Dedifferentiated amniotic fluid mesenchymal stem cell (primary cell): ENCODE data around the gene ACCSL.
A peak's percentile ranks its signal among the peaks of the same experiment; 100 is the strongest.

Source experiments
- DNase-seq: peaks from one replicate; pipeline ENCODE4 v3.0.0-alpha.2; 2016; ENCODE audit errors: extremely low spot score

The ACCSL gene

DNA sequence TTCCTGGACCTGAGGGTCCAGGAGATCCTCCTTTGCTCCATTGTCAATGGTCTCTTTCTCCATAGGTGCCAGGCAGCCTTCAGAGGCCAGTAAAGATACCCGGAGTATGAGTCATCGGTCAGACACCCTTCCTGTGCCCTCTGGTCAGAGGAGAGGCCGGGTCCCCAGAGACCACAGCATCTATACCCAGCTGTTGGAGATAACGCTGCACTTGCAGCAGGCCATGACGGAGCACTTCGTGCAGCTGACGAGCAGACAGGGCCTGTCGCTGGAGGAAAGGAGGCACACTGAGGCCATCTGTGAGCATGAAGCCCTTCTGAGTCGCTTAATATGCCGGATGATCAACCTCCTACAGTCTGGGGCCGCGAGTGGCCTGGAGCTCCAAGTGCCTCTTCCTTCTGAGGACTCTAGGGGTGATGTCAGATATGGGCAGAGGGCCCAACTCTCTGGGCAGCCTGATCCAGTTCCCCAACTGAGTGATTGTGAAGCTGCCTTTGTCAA is at the start of gene ACCSL:
TSS of gene ACCSL (plus strand) at position 51 of the 501 bp plus-strand sequence. CDS start at position 107, 56 bp downstream.
- DNase-seq: no peak

DNA sequence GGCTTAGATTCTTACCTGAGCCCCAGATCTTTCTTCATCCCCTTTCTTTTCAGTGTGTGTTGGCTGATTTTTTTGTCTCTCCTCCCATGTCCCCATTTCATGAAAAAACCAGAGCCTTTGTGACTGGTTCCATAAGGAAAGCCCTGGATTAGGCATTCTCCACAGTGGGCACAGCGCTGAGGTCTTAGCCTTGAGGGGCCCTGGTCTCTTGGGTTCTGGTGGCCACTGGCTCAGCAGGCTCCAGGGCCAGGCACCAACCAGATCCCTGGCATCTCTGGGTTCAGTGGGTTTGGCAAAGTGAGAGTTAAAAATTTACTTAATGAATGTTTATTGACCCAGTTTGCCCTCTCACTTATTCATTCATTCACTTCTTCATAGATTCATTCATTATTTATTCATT is 49.5 kb upstream of the ACCSL start:
- DNase-seq: no peak

DNA sequence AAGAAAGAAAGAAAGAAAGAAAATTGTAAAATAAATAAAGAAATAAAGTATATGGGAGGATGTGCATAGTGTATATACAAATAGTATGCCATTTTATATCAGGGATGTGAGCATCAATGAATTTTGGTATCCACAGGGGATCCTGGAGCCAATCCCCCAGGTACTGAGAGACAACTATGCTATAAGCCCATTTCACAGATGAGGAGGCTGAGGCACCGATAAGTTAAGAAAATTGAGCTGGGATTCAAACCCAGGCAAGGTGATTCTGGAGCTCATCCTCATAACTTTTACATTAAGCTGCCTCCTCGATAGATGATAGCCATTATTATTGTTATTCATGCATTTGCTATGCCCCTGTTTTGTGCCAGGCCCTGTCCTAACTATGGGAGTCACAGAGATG is 47.0 kb upstream of the ACCSL start:
- no peak for DNase-seq

DNA sequence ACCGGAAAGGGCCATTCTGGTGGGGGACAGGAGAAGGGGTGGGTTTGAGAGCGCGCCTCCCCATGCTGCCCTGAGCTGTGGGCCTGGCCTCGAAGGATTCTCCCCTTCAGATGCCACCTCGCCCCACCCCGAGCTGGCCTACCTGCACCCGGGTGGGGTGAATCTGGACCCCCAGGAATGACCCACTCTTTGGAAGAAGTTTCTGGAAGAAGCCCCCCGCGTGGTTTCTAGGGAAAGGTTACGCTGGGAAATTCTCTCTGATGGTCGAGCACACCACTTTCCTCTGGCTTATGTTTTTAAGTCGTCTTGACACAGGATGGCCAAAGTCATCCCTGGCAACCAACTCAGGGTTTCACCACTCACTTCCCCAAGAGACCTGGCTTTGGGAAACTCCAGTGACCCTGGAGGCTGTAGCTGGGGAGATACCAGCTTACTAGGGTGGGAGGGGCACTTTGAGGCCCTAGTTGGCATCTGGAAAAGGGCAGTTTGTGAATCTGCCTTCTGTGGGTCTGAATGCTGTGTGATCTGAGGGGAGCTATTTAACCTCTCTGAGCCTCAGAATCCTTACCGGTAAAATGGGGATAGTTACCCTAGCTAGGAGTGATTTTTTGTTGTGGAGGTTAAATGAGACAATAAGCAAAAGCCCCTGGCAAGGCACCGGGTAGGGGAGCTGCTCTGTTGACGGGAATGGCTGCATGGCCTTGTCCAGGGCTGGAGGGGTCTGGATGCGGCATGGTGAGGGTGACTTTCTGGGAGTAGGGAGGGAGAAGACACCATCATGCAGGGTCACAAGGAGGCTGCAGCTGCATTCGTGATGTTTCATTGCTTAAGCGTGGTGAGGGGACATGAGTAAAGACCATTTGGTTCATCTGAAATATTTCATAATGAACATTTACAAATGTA is 45.3 kb upstream of the ACCSL start:
- no peak for DNase-seq

DNA sequence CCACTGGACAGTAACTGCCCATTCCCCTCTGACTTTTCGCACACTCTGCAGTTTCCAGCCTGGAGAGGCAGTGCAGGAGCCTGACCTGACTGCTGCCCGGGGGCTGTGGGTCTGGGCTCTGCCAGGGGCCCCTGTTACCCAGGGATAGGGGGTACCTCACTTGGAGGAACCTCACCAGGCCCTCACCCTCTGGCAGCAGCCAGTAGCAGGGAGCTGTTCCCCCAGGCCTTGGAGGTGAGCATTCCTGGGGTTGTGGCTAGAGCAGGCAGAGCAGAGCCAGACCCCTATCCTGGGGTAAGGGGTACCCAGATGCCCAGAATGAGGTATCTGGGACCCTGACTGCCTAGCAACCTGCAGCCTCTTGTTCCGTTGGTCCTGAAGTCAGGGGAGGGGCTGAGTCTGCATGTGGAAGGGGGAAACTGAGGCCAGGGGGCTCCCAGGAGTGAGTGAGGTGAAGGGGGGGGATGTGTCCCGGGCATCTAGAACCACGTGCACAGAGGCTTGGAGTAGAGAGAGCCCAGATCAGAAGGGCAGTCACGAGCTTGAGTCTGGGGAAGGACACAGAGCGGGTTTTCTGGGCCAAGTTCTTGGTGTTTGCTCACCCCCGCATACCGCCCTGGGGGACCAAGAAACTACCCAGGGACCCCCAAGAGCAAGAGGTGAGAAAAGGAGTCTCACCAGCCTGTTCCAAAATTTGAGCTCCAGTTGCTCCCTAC is 43.9 kb upstream of the ACCSL start:
- DNase-seq: no peak

DNA sequence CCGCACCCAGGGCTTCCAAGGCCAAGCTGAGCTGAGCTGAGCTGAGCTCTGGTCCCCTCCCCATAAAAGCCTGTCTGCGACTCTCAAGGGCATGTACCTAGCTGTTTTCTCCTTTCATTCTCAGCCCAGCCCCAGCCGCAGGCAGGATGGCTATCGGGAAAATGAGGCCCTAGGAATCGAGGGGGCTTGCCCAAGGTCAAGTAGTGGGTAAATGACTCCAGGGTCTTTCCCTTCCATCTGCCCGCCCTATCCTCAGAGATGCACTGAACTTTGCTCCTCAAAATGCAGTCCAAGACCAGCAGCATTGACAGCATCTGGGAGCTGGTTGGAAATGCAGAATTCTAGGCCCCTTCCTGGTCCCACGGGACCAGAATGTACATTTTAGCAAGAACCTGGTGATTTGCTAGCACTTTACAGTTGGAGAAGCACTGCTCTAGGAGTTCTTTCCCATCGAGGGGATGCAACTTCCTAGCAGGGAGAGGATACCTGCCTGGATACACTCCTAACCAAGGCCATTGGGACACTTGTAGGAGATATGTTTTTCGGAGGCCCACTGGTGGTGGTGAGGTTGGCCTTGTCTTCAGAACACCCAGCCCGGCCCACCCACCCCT is 43.2 kb upstream of the ACCSL start:
- no peak for DNase-seq

DNA sequence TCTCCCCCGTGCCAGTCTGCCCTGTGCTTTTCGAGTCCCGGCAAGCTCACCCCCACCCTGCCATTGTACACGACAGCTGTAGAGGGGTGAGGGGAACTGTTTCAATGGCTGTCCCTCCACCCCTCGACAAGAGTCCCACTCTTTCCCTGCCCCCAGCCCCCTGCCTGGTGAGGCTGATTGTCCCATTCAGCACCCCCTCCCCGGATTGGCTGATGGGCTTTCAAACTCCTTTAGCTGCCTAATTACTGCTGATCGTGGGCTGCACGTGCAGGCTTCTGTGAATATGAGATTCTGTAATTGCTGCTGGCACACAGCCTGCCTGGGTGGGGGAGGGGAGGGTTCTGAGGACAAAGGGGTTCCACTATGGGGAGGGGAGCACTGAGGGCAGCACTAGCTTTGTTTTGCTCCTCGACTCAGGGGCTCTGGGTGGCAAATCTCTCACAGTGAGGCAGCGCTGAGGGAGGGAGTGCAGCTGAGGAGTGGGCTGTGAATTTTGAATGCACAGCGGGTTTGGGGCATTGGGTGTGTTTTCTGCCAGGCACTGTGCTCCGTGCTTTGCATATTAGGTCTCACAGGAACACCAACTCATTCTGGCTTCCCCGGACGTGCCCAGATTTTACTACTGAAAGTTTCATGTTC is 42.6 kb upstream of the ACCSL start:
- no peak for DNase-seq

DNA sequence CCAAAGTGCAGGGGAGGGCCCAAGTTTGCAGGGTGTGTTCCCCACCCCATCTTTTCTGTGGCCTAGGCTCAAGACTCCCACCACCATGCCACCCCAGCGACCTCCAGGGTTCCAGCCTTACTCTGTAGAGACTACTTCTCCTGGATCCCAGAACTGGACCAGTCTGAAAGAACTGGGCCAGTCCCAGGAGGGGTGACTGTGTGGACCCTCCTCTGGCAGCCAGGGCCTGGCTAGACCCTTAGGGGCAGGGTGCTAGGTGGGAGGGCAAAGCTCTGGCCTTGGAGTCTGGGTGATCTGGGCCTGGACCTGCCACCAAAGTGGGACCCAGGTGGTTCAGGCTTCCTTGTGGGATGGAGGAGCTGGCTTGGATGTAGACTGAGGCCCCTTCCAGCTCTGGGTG is 41.8 kb upstream of the ACCSL start:
- DNase-seq: no peak

DNA sequence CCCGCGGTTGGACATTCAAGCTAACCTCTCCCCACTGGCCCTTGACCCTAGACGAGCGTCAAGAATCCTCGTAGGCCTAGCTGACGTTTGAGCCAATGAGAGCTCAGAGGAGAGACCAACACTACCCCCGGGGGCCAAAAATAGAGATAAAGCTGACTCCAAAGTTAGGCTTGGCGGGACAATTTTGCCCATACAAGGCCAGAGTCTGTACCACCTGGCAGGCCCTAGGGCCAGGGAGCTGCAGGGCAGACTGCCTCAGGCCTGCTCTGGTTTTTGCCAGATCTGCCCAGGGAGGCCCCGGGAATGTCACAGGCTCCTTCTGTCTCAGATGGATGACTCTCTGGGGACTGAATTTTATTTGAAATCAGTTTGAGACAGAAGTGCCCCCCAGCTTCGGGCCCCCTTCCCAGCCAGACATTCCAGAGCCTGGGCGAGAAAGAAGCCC is 40.8 kb upstream of the ACCSL start:
- DNase-seq: no peak

DNA sequence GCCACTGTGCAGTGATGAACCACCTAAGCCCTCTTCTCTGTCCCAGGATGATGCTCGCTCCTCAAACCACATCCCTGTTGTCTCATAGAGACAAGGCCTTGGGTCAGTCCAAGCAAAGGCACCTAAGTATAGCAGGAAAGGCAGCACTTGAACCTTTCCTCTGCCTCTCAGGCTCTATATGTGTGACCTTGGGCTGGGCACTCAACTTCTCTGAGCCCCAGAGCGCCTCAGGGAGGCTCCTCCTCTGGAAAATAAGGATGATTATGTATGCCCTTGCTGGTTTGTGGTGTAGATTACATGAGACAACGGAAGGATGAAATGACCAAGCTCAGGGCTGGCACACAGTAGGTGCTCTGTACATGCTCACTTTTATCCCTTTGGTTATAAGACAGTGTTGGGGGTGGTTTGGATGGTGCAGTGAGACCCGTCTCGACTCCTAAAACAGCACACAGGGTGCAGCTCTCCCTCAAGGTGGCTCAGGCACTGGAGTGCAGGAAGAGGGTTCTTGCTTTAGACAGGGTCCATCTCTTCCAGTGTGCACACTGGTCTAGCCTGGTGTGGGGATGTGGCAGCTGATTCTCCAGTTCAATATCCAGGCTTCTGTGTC is 40.2 kb upstream of the ACCSL start:
- DNase-seq: no peak

DNA sequence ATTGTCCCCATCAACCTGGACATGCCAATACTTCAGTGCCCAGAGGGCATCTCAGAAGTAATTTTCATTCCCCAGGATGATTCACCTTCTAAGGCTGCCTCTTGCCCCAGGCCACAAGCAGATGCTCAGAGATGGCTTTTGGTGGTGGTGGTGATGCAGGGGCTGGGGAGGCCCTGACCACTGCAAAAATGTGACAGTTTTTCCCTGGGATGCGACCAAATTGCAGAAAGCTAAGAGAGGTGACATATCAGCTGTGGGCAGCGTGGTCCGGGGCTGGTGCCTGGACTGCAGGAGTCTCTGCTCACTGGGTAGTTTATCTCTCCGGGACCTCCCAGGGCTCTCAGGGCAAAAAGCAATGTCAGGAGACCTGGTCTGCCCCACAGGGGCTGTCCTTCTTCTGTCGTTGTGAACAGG is 39.7 kb upstream of the ACCSL start:
- no peak for DNase-seq

DNA sequence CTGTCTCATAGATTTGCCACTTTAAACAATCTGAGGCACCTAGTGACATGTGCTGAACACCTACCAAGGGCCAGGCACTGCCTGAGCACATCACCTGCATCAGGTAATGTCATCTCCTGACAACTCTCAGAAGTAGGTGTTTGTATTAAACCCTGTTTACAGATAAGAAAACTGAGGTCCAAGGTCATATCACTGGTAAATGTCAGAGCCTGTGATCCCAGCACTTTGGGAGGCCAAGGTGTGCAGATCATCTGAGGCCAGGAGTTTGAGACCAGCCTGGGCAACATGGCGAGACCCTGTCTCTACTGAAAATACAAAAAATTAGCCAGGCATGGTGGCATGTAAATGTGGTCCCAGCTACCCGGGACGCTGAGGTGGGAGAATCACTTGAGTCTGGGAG is 39.1 kb upstream of the ACCSL start:
- no peak for DNase-seq

DNA sequence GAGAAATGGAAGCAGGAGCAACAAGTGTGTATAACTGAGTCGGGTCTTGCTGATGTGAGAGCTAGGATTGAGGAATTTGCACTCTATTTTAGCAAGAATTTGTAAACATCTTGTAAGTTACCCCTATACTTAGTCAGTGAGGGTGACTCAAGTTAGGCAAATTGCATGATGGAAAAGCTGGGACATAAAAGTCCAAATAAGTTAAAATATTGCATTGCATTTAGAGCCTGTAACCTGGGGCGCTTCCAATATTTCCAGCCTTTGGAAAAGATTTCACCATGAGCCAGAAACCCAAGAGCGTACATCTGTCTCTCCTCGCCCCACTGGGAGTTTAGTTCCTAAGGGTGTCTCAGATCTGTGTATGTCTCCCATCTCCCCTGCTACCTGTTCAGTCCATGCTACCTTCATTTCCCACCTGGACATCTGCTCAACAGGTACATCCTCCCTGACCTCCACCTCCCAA is 37.0 kb upstream of the ACCSL start:
- DNase-seq: no peak

DNA sequence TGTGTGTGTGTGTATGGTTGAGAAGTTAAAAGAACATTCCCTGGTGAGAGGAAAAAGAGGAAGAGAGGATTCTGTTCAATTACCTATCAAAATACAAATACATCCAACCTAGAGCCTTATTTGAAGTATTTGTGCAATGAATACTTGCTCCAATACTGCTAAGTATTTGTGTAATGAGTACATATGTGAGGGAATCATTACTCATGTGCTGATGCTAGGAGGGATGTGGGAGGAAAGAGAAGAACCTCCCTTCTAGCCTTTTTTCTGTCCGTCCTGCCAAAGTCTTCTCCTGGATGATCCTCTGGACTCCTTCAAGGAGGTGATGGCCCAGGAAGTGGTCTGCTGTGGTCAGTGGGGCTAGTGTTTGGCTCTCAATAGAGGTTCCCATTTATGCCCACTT is 36.0 kb upstream of the ACCSL start:
- no peak for DNase-seq

DNA sequence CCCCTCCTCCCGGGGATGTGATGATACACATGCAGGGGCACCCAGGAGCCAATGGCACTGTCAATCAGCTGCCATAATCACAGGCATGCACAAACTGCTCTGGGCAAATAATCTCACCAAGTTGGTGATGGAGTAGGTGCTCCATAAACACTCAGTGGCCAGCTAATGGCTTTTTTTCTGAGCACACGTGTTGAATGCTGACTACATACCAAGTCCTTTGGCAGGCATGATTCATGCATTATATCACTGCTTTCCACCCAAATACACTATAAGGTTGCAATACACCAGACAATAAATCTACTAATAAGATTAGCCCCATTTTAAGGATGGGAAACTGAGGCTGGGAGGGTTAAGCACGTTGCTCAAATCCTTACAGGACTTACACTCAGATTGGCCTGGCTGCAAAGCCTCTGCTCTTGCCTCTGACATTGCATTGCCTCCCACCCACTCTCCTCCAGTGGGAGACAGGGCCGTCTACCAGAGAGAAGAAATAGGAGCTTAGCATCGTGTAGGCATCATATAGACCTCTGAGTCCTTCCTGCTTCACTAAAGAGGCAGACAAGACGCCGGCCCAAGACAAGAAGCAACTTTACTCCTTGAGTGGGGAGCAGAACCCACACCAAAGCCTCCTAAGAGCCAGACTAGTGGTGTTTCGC is 32.7 kb upstream of the ACCSL start:
- DNase-seq: no peak

DNA sequence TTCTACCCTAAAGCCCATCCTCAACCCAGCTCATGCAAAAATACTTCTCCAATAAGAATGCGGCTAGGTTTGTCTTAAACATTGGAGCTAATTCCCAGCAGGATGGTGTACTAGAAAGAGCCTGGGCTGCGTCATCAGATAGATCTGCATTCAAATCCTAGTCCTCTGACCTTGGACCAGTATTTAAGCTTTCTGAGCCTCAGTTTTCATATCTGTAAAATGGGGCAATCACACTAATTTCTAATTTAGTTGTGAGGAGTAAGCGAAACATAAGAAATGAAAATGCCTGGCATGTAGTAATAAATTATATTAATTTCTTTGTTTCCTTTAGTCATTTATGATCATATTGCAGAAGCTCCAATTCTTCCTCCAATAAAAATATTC is 32.2 kb upstream of the ACCSL start:
- DNase-seq: no peak

DNA sequence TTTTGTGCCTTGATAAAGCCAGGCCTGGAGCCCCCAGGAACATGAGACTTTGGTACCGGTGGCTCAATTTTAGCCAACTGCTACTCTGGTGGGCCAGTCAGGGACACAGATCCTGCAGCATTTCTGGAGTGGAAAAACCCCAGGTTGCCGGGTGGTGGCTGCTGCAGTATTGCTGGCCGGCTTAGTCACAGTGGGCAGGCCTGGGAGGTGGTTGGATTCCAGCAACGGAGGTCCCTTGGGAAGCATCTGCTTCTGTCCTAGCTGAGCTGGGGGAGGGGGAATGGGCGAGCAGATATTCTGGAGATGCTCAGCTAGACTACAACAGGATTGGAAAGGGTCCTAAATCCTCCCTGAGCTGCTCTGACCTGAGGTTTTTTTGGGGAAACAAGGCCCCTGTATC is 31.6 kb upstream of the ACCSL start:
- DNase-seq: peak; percentile 77

DNA sequence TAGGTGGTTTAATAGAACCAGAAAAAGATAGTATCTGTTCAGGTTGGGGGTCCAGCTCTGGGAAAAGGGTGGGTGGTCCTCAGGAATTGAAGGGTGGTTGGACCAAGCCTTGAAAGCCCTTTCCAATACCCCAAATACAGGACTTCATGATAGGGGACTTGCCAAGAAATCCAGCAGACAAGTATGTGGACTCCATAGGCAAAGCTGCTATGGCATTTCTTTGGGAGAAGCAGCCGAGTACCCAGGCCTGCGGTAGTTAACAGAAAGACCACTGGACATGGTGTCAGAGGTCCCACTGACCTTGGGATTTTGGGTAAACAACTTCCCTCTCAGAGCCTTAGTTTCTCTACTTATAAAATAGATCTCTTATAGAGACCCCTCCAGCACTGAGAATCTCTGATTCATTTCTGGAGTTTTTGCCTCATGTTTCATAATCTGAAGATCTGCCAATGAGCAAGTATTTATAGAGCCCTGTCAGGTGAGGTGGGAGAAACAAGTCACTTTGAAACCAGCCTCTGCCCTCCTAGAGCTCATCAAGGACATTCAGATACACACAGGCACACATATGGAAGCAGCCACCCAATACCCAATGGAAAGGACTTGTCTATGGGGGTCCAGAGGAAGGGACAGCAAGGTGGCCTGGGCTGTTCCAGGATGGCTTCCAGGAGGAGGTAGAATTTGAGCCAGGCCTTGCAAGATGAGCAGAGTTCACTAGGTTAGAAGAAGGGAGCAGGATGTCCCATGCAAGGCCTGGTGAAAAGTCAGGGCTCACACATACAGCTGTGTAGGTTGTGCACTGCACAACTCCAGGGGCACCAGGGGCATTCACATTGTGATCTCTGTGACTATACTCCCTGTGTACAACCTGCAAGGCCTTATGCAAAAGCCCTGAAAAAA is 31.0 kb upstream of the ACCSL start:
- DNase-seq: no peak

DNA sequence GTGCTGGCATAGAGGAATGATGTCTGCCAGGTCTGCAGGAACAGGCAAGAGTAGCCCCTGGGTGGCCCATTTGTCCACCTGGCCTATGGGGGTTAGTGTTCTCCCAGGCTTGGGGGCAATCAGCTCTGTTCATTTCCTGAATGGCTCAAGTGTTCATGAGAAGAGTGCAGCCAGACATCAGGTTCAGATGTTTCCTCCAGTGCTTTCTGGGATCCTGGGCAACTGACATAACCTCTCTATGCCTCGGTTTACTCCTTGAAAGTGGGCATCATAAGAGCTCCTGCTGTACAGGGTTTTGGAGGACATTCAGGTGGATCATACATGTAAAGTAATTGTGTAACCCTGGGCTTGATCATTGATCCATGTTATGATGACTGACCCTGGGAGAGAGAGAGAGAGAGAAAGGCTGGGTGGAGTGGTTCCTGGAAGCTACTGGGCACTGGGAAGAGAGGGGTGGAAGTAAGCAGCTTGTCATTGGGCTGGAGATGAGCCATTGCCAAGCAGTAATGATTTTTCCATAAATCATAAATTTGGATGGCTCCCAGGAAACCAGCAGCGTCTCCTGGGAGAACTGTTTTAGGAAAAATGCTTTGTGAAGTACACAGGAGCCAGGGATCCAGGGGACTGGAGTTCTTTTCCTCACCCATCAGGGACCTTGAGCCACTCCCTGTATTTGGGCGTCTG is 30.2 kb upstream of the ACCSL start:
- DNase-seq: no peak
